Prostate gland (tissue), 2 donors: ENCODE data around the gene ZNF423. TPM values are rescaled to one million over a fixed set of nuclear protein-coding genes. Genes with fewer than 3 reads are reported as not detected.

Source experiments
- DNase-seq: peaks from one replicate; pipeline ENCODE4 v3.0.0-alpha.2; 2019; ENCODE audit warnings: low spot score
- H3K27ac ChIP-seq, 2 donors: fragments of 200-600 bp; sonication (generic); 2 replicates each; pipeline ENCODE4 v1.5.1; 2017 to 2019
- H3K27me3 ChIP-seq: fragments of 200-600 bp; sonication (generic); replicated peaks from 2 replicates; pipeline ENCODE4 v1.5.1; 2019; ENCODE audit not compliant: insufficient read depth
- H3K36me3 ChIP-seq, 2 donors: fragments of 200-600 bp; sonication (generic); 1 replicate in 1 of 2; 2 replicates in 1 of 2; pipeline versions ENCODE4 v1.5.1 to v1.8.1; 2017 to 2019
- H3K4me1 ChIP-seq: fragments of 200-600 bp; sonication (generic); replicated peaks from 2 replicates; pipeline ENCODE4 v1.5.1; 2019
- H3K4me3 ChIP-seq, 2 donors: fragments of 200-600 bp; sonication (generic); 2 replicates each; pipeline ENCODE4 v1.5.1; 2017 to 2019
- H3K9me3 ChIP-seq: fragments of 200-600 bp; sonication (generic); 2 replicates; pipeline ENCODE4 v1.5.1; 2017
- POLR2A ChIP-seq: fragments of 450-650 bp; IDR thresholded peaks from one replicate; pipeline ENCODE4 v1.6.1; 2016; ENCODE audit warnings: antibody characterized with exemption, mild to moderate bottlenecking
- POLR2AphosphoS5 ChIP-seq: sonication (generic); formaldehyde crosslinking; IDR thresholded peaks from one replicate; pipeline ENCODE4 v1.6.1; 2017; ENCODE audit warnings: antibody characterized with exemption
- WGBS: methylation state at CpG from one replicate; pipeline ENCODE4 v1.1.5; 2018; 5-methylcytosine and 5-hydroxymethylcytosine counted together
- intact Hi-C: fragments of 100-400 bp; cut with DNase I; formaldehyde crosslinking; loops from one replicate; pipeline ENCODE4 v1.14.2; 2022
- total RNA-seq, 2 donors: library from RNA; depleted of rRNA; stranded (reverse); fragments of >200 nt; gene quantifications; one replicate each; pipeline ENCODE4 v1.1.0, GENCODE V29; 2016
- TF ChIP-seq, protein P1 (sequence below), 4 experiments: fragments of 200-600 bp in 2 of 4; fragments of 450-650 bp in 2 of 4; sonication (generic) in 2 of 4; IDR thresholded peaks; 1 replicate in 3 of 4; 2 replicates in 1 of 4; pipeline ENCODE4 v1.5.1; 2016 to 2019; ENCODE audit warnings: antibody characterized with exemption in 4 of 4, mild to moderate bottlenecking in 2 of 4, moderate library complexity in 2 of 4

ZNF423 gene
- total RNA-seq, 2 donors from 2014 or later = 6.1 to 22.7 TPM

DNA sequence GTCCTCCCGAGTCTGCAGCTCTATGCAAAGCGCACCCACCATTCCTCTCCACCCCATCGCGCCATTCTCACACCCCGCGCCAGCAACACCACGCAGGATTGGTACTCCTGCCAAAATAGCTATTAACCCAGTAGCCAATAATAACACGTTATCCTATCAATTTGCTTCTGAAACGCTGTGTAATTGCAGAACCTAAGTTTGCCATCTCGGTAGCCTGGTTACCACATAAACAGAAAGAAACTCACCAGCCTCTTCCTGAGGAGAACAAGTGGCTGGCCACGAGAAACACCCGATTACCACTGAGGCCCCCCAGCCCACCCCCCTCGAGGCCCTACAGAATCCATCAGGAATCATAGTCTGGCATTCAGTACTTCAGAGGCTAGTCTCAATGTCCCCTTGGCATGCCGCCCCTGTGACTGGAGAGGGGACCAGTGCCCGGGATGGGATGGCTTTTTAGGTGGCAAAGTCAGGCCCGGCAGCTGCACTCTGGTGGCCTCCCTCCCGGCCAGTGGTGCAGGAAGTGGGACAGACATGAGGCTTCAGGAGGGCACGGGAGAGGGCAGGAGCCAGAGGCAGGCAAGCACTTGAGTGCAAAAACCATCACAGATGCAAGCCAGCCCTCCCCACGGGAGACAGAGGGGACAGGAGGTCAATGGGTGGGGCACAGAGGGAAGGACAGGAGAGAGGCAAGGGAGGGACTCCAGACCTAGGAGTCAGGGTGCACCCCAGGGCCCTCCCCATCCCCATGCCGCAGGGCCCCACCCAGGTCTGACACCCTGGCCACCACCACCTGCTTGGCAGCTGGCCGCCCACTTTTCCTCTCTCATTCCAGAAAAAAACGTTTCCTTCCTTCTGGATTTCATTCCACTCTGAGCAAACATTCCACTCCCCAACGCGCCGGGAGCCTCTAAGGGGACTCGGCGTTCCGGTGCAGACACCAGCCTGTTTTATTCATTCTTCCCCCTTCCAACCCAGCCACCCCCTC is 192.5 kb downstream of the ZNF423 start:
- Histone ChIP-seq H3K27ac (peak overlapping the region; percentile 68 to 73), H3K9me3 (no peaks in the 10 kb centered on the region), H3K27me3 (no peaks in the 10 kb centered on the region), H3K4me1 (no peaks in the 10 kb centered on the region), H3K4me3 (peak overlapping the region; percentile 4 to 17), H3K36me3 (no peaks in the 10 kb centered on the region)
- no peak for DNase-seq
- TF ChIP-seq, protein P1, sequence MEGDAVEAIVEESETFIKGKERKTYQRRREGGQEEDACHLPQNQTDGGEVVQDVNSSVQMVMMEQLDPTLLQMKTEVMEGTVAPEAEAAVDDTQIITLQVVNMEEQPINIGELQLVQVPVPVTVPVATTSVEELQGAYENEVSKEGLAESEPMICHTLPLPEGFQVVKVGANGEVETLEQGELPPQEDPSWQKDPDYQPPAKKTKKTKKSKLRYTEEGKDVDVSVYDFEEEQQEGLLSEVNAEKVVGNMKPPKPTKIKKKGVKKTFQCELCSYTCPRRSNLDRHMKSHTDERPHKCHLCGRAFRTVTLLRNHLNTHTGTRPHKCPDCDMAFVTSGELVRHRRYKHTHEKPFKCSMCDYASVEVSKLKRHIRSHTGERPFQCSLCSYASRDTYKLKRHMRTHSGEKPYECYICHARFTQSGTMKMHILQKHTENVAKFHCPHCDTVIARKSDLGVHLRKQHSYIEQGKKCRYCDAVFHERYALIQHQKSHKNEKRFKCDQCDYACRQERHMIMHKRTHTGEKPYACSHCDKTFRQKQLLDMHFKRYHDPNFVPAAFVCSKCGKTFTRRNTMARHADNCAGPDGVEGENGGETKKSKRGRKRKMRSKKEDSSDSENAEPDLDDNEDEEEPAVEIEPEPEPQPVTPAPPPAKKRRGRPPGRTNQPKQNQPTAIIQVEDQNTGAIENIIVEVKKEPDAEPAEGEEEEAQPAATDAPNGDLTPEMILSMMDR (IDR thresholded peaks at IDR 0.05) = no peak
- TF ChIP-seq POLR2A (no peak), POLR2AphosphoS5 (no peak)
- intact Hi-C loops = loop anchor here (5.0 kb wide), 2 partner anchors 34 to 69 kb away; no protein-coding TSS in a partner anchor
- 37% methylated on average over 28 of the region's 28 CpGs for WGBS

DNA sequence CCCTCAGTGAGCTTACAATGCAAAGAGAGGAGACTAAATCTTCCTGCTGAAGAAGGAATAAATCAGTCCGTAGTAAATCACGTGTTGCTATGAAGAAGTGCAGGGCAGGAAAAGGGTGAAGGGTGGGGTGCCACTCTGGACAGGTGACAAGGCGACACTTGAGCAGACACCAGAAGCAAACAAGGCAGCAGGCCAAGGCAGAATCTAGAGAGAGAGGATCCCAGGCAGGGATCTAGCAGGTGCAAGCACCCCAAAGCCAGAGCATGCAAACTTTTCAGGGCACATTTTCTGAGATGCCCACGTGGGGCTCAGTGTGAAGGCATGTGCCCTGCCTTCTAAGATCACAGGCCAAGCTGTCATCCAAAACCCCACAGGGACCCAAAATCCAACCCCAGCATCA is 193.3 kb downstream of the ZNF423 start:
- Histone ChIP-seq H3K4me3 (no peak overlapping the region), H3K36me3 (no peaks in the 10 kb centered on the region), H3K27me3 (no peaks in the 10 kb centered on the region), H3K9me3 (no peaks in the 10 kb centered on the region), H3K4me1 (no peaks in the 10 kb centered on the region), H3K27ac (no peak overlapping the region)
- TF ChIP-seq, protein P1 (IDR thresholded peaks at IDR 0.05) = no peak
- TF ChIP-seq POLR2AphosphoS5 = no peak
- TF ChIP-seq POLR2A = no peak
- no peak for DNase-seq
- WGBS = 90% methylated on average over 4 of the region's 4 CpGs
- intact Hi-C loops = loop anchor here (5.0 kb wide), 2 partner anchors 35 to 70 kb away; no protein-coding TSS in a partner anchor

DNA sequence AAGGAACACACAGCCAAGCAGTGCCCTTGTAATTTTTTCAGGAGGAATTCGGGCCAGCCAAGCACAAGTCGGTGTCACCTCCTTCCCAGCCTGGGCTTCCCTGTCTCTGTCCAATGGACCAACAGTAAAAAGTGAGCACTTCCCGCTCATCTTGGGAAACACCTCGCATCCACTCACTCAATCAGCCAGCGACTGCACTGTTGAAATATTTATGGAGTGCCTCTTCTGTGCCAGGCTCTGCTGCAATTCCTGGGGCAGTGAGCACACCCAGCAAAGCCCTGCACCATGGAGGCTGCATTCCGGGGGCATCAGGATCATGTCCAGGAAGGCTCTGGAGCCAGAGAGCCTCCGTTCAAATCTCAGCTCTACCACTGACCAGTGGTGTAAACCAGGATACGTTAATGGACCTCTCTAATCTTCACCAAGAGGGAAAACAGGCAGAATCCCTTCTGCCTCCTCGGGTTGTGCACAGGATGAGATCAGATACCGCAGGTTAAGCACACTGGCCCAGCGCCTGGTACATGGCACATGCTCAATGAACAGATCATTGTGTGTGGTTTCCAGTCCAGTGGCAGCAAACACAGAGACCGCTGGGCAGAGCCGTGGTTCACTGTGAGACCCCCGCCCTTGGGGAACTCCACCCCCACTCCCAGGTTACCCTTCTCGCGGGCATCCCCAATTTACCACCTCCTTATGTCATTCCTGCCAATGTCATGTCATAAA is 194.3 kb downstream of the ZNF423 start:
- Histone ChIP-seq H3K36me3 (no peaks in the 10 kb centered on the region), H3K27me3 (no peaks in the 10 kb centered on the region), H3K27ac (no peak overlapping the region), H3K4me1 (no peaks in the 10 kb centered on the region), H3K4me3 (no peak overlapping the region), H3K9me3 (no peaks in the 10 kb centered on the region)
- 48% methylated on average over 15 of the region's 16 CpGs for WGBS
- no peak for DNase-seq
- TF ChIP-seq POLR2A (no peak), POLR2AphosphoS5 (no peak)
- TF ChIP-seq, protein P1 (IDR thresholded peaks at IDR 0.05) = no peak
- intact Hi-C loops = loop anchor here (5.0 kb wide), 2 partner anchors 36 to 71 kb away; no protein-coding TSS in a partner anchor

DNA sequence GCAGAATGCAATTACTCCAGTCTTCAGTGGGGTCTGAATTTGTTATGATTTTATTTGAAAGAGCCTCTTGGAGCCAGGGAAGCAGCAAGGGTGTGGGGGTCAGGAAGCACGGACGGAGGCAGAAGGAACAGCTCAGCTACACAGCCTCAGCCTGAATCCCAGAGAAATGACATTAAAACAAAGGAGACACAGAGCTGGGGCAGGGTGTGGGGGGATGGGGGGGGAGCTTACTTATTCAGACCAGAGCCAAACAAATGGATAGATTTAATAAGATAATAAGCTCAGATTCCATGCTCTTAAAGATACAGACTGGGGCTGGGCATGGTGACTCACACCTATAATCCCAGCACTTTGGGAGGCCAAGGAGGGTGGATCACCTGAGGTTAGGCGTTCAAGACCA is 195.3 kb downstream of the ZNF423 start:
- Histone ChIP-seq H3K4me3 (no peak overlapping the region), H3K27ac (no peak overlapping the region), H3K27me3 (no peaks in the 10 kb centered on the region), H3K36me3 (no peaks in the 10 kb centered on the region), H3K9me3 (no peaks in the 10 kb centered on the region), H3K4me1 (no peaks in the 10 kb centered on the region)
- WGBS = 76% methylated on average over 3 of the region's 3 CpGs
- TF ChIP-seq POLR2AphosphoS5 = no peak
- TF ChIP-seq, protein P1 (IDR thresholded peaks at IDR 0.05) = no peak
- intact Hi-C loops = loop anchor here (5.0 kb wide), 2 partner anchors 37 to 72 kb away; no protein-coding TSS in a partner anchor
- DNase-seq = no peak
